HepG2 (cell line): ENCODE measurements around the gene CDKN1C. TPM values are rescaled to one million over a fixed set of nuclear protein-coding genes. Genes with fewer than 3 reads are reported as not detected.

Source experiments
- ERF ChIP-seq: IDR thresholded peaks from 2 replicates; pipeline ENCODE4 v1.6.1; 2018; ENCODE audit warnings: missing biosample characterization, missing genetic modification reagents
- GLI4 ChIP-seq: sonication (generic); formaldehyde crosslinking; IDR thresholded peaks from 2 replicates; pipeline ENCODE4 v1.5.1; 2020; ENCODE audit warnings: missing genetic modification reagents, mild to moderate bottlenecking, moderate library complexity, borderline replicate concordance
- IRF2 ChIP-seq: IDR thresholded peaks from 2 replicates; pipeline ENCODE4 v1.6.1; 2018; ENCODE audit warnings: missing genetic modification reagents, missing compliant biosample characterization
- KAT2B ChIP-seq: fragments of 150-350 bp; IDR thresholded peaks from 2 replicates; pipeline ENCODE4 v1.6.1; 2014; ENCODE audit warnings: low read depth, low read length, borderline replicate concordance
- KMT2B ChIP-seq: IDR thresholded peaks from 2 replicates; pipeline ENCODE4 v1.6.1; 2016; ENCODE audit warnings: missing genetic modification reagents, missing compliant biosample characterization
- NONO ChIP-seq, 2 experiments: fragments of 450-650 bp in 1 of 2; sonication (generic) in 1 of 2; formaldehyde crosslinking in 1 of 2; IDR thresholded peaks in 1 of 2; conservative IDR thresholded peaks in 1 of 2; 2 replicates each; pipeline versions ENCODE4 v1.6.1 to v1.8.0; 2017 to 2022; ENCODE audit warnings: mild to moderate bottlenecking in 1 of 2, missing genetic modification reagents in 1 of 2, moderate library complexity in 1 of 2
- PCBP2 ChIP-seq: fragments of 200-400 bp; formaldehyde crosslinking; optimal IDR thresholded peaks from 2 replicates; pipeline ENCODE3; 2018; ENCODE audit warnings: low read length, low read depth; ENCODE audit not compliant: poor library complexity, severe bottlenecking
- RNF2 ChIP-seq: fragments of 450-650 bp; conservative IDR thresholded peaks from 2 replicates; pipeline ENCODE4 v1.6.1; 2016; ENCODE audit warnings: low read depth
- RXRA ChIP-seq: sonication (generic); formaldehyde crosslinking; IDR thresholded peaks from 2 replicates; pipeline ENCODE4 v1.5.1; 2020; ENCODE audit warnings: missing genetic modification reagents
- SOX6 ChIP-seq, 2 experiments: fragments of 450-650 bp in 1 of 2; sonication (generic) in 1 of 2; formaldehyde crosslinking in 1 of 2; IDR thresholded peaks; 2 replicates each; pipeline versions ENCODE4 v1.4.0 to v1.6.1; 2017 to 2020; ENCODE audit warnings: antibody characterized with exemption in 1 of 2, mild to moderate bottlenecking in 1 of 2, missing genetic modification reagents in 1 of 2
- TBX2 ChIP-seq: sonication (generic); formaldehyde crosslinking; IDR thresholded peaks from 2 replicates; pipeline ENCODE4 v1.5.0; 2020; ENCODE audit warnings: missing genetic modification reagents, mild to moderate bottlenecking, borderline replicate concordance
- ZNF296 ChIP-seq: sonication (generic); formaldehyde crosslinking; conservative IDR thresholded peaks from 2 replicates; pipeline ENCODE4 v1.5.0; 2020; ENCODE audit warnings: mild to moderate bottlenecking, missing genetic modification reagents
- ZNF619 ChIP-seq: sonication (generic); formaldehyde crosslinking; IDR thresholded peaks from 2 replicates; pipeline ENCODE4 v1.4.0; 2020; ENCODE audit warnings: mild to moderate bottlenecking, missing genetic modification reagents
- ZNF713 ChIP-seq: sonication (generic); formaldehyde crosslinking; IDR thresholded peaks from 2 replicates; pipeline ENCODE4 v1.4.0; 2020; ENCODE audit warnings: mild to moderate bottlenecking, missing genetic modification reagents
- polyA plus RNA-seq, 8 experiments: library from polyadenylated mRNA; depleted of rRNA in 3 of 8; stranded (reverse) in 7 of 8; unstranded in 1 of 8; fragments of >200 nt; fragmentation: Illumina TruSeq in 4 of 8; extraction: Trizol in 4 of 8; gene quantifications; 2 replicates each; pipeline versions ENCODE4 v1.2.1 to v1.2.3, GENCODE V29; 2011 to 2016; ENCODE audit warnings: low read depth in 4 of 8, missing spikeins in 1 of 8, mixed read lengths in 1 of 8; ENCODE audit not compliant: insufficient read depth in 1 of 8
- total RNA-seq, 5 experiments: library from RNA; depleted of rRNA; stranded (reverse); fragments of >200 nt; fragmentation: Illumina TruSeq; extraction: Trizol; gene quantifications; 2 replicates each; pipeline ENCODE4 v1.2.3, GENCODE V29; 2016; ENCODE audit warnings: low read depth in 1 of 5
- TF ChIP-seq, protein P1 (sequence below): sonication (generic); formaldehyde crosslinking; IDR thresholded peaks from 2 replicates; pipeline ENCODE4 v1.4.0; 2020; ENCODE audit warnings: missing genetic modification reagents, borderline replicate concordance
- TF ChIP-seq, protein P2 (sequence below): fragments of 450-650 bp; IDR thresholded peaks from 2 replicates; pipeline ENCODE4 v1.6.1; 2017; ENCODE audit warnings: mild to moderate bottlenecking
- TF ChIP-seq, protein P3 (sequence below): sonication (generic); formaldehyde crosslinking; IDR thresholded peaks from 2 replicates; pipeline ENCODE4 v1.4.0; 2020; ENCODE audit warnings: mild to moderate bottlenecking, missing genetic modification reagents, borderline replicate concordance

The CDKN1C gene
- total and polyA plus RNA-seq, 2 of the 13 experiments (the other 11 are each of a cell fraction or from before 2014, with no cell fraction given), result not detected

DNA sequence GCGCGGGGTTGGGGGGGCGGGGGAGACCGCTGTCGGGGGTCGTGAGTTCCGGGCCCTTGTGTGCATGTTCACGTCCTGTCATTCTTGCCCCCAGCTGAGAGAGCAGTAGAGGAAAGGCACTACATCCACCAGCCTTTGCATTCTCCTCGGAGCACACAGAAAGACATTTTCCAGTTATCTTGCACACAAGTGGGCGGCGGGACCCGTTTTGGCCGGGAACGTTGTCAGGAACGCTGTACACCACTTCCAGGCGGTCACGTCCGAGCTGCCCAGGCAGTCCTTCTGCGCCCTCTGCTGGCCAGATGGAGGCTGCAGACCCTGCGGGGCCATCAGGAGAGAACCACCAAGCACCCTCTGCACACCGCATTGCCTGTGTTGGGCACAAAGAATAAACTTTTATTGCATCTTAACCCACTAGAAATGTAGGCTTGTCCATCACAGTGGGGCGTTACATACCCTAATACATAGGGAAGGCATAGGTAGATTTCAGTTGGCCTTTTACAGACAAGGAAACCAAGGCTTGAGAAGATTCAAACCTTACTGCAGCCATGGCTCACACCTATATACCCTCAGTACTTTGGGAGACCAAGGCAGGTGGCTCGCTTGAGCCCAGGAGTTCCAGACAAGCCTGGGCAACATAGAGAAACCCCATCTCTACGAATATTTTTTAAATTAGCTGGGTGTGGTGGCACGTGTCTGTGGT is 2.8 kb upstream of the CDKN1C start (continued):
- TF ChIP-seq SOX6 (IDR thresholded peaks at IDR 0.05) (no peak), SOX6 (CRISPR knock-in tag; IDR thresholded peaks at IDR 0.05) (peak; percentile 55; the same call in 1 of the 2 replicates), NONO (IDR thresholded peaks at IDR 0.05) (no peak), NONO (CRISPR knock-in tag; conservative IDR thresholded peaks at IDR 0.05) (no peak), ERF (CRISPR knock-in tag) (no peak), ZNF296 (0 out of 2 replicates have a peak, but pooled peaks have one; percentile 40), RNF2 (no peak), RXRA (CRISPR knock-in tag) (no peak), KAT2B (no peak), IRF2 (CRISPR knock-in tag) (peak; percentile 55; the same call in 1 of the 2 replicates), ZNF713 (CRISPR knock-in tag) (no peak), ZNF619 (CRISPR knock-in tag) (0 out of 2 replicates have a peak, but pooled peaks have one; percentile 42), PCBP2 (no peak), KMT2B (CRISPR knock-in tag) (no peak), TBX2 (CRISPR knock-in tag) (no peak), GLI4 (CRISPR knock-in tag) (no peak)
- TF ChIP-seq, protein P1, sequence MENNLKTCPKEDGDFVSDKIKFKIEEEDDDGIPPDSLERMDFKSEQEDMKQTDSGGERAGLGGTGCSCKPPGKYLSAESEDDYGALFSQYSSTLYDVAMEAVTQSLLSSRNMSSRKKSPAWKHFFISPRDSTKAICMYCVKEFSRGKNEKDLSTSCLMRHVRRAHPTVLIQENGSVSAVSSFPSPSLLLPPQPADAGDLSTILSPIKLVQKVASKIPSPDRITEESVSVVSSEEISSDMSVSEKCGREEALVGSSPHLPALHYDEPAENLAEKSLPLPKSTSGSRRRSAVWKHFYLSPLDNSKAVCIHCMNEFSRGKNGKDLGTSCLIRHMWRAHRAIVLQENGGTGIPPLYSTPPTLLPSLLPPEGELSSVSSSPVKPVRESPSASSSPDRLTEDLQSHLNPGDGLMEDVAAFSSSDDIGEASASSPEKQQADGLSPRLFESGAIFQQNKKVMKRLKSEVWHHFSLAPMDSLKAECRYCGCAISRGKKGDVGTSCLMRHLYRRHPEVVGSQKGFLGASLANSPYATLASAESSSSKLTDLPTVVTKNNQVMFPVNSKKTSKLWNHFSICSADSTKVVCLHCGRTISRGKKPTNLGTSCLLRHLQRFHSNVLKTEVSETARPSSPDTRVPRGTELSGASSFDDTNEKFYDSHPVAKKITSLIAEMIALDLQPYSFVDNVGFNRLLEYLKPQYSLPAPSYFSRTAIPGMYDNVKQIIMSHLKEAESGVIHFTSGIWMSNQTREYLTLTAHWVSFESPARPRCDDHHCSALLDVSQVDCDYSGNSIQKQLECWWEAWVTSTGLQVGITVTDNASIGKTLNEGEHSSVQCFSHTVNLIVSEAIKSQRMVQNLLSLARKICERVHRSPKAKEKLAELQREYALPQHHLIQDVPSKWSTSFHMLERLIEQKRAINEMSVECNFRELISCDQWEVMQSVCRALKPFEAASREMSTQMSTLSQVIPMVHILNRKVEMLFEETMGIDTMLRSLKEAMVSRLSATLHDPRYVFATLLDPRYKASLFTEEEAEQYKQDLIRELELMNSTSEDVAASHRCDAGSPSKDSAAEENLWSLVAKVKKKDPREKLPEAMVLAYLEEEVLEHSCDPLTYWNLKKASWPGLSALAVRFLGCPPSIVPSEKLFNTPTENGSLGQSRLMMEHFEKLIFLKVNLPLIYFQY (CRISPR knock-in tag), result no peak
- TF ChIP-seq, protein P2, sequence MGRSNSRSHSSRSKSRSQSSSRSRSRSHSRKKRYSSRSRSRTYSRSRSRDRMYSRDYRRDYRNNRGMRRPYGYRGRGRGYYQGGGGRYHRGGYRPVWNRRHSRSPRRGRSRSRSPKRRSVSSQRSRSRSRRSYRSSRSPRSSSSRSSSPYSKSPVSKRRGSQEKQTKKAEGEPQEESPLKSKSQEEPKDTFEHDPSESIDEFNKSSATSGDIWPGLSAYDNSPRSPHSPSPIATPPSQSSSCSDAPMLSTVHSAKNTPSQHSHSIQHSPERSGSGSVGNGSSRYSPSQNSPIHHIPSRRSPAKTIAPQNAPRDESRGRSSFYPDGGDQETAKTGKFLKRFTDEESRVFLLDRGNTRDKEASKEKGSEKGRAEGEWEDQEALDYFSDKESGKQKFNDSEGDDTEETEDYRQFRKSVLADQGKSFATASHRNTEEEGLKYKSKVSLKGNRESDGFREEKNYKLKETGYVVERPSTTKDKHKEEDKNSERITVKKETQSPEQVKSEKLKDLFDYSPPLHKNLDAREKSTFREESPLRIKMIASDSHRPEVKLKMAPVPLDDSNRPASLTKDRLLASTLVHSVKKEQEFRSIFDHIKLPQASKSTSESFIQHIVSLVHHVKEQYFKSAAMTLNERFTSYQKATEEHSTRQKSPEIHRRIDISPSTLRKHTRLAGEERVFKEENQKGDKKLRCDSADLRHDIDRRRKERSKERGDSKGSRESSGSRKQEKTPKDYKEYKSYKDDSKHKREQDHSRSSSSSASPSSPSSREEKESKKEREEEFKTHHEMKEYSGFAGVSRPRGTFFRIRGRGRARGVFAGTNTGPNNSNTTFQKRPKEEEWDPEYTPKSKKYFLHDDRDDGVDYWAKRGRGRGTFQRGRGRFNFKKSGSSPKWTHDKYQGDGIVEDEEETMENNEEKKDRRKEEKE, result no peak
- TF ChIP-seq, protein P3, sequence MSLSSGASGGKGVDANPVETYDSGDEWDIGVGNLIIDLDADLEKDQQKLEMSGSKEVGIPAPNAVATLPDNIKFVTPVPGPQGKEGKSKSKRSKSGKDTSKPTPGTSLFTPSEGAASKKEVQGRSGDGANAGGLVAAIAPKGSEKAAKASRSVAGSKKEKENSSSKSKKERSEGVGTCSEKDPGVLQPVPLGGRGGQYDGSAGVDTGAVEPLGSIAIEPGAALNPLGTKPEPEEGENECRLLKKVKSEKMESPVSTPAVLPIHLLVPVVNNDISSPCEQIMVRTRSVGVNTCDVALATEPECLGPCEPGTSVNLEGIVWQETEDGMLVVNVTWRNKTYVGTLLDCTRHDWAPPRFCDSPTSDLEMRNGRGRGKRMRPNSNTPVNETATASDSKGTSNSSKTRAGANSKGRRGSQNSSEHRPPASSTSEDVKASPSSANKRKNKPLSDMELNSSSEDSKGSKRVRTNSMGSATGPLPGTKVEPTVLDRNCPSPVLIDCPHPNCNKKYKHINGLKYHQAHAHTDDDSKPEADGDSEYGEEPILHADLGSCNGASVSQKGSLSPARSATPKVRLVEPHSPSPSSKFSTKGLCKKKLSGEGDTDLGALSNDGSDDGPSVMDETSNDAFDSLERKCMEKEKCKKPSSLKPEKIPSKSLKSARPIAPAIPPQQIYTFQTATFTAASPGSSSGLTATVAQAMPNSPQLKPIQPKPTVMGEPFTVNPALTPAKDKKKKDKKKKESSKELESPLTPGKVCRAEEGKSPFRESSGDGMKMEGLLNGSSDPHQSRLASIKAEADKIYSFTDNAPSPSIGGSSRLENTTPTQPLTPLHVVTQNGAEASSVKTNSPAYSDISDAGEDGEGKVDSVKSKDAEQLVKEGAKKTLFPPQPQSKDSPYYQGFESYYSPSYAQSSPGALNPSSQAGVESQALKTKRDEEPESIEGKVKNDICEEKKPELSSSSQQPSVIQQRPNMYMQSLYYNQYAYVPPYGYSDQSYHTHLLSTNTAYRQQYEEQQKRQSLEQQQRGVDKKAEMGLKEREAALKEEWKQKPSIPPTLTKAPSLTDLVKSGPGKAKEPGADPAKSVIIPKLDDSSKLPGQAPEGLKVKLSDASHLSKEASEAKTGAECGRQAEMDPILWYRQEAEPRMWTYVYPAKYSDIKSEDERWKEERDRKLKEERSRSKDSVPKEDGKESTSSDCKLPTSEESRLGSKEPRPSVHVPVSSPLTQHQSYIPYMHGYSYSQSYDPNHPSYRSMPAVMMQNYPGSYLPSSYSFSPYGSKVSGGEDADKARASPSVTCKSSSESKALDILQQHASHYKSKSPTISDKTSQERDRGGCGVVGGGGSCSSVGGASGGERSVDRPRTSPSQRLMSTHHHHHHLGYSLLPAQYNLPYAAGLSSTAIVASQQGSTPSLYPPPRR, result no peak
